Measurements from ENCODE around the gene ALDOC. TPM values are rescaled to one million over a fixed set of nuclear protein-coding genes. Genes with fewer than 3 reads are reported as not detected.

Gene ALDOC
- total and polyA plus RNA-seq, 2 experiments from 2014 or later = 33.5 to 157 TPM

DNA sequence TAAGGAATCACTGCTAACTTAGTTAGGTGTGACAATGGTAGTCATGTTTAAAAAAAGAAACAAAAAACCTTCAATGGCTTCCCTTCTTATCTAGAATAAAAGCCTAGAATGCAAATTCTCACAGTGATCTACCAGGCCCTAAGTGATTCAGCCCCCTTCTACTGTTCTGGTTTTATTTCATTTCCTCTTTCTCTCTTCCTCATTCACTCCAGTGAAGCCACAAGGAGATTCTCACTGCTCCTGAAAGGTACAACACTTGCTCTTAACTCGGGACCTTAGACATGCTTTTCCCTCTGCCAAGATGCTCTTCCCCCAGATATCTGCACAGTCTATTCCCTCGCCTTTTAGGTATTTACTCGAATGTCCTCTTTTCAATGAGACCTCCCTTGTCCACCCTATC is 9.1 kb downstream of the ALDOC start:
- peaks cover 4% of the 10 kb centered on the region; the same call in 1 of the 2 replicates for H3K27me3 ChIP-seq (ENCODE audit: insufficient read depth)
- Mint-ChIP-seq H3K4me1 (peaks cover 20% of the 10 kb centered on the region), H3K27me3 (ENCODE audit: insufficient read depth, low read depth, poor library complexity) (peaks cover 10% of the 10 kb centered on the region), H3K4me3 (no peak overlapping the region), H3K27ac (no peak overlapping the region), H3K9me3 (no peaks in the 10 kb centered on the region), H3K36me3 (ENCODE audit: low read depth) (peaks cover 18% of the 10 kb centered on the region; the same call in 2 of the 3 replicates)
- no peak overlapping the region for H3K4me2 ChIP-seq
- peaks cover 45% of the 10 kb centered on the region for H3K79me2 ChIP-seq (replicated peaks; ENCODE audit: insufficient read depth)
- ATAC-seq = no peak
- H3K27ac ChIP-seq (ENCODE audit: low read depth) = no peak overlapping the region
- DNase-seq (ENCODE audit: low spot score) = no peak
- no peaks in the 10 kb centered on the region; the same call in 1 of the 2 replicates for H3K36me3 ChIP-seq (ENCODE audit: insufficient read depth)
- peaks cover 18% of the 10 kb centered on the region for H3K4me1 ChIP-seq (ENCODE audit: insufficient read depth)
- peaks cover 9% of the 10 kb centered on the region for H4K20me1 ChIP-seq (replicated peaks; ENCODE audit: insufficient read depth)
- H2AFZ ChIP-seq = no peak overlapping the region
- no peak for TF ChIP-seq EZH2phosphoT487 (IDR thresholded peaks at IDR 0.05; ENCODE audit: unreplicated experiment)
- TF ChIP-seq EZH2 (IDR thresholded peaks at IDR 0.05; ENCODE audit: low read depth, unreplicated experiment) = no peak
- no peak for TF ChIP-seq POLR2AphosphoS5 (IDR thresholded peaks at IDR 0.05; ENCODE audit: low read depth)
- TF ChIP-seq ETS1 (IDR thresholded peaks at IDR 0.05) = no peak
- TF ChIP-seq NANOG (IDR thresholded peaks at IDR 0.05; ENCODE audit: borderline replicate concordance) = no peak
- no peak for TF ChIP-seq ZNF331 (CRISPR knock-in tag; IDR thresholded peaks at IDR 0.05; ENCODE audit: low read depth)
- peaks cover 4% of the 10 kb centered on the region; the same call in 1 of the 2 replicates for H3F3A ChIP-seq (replicated peaks; ENCODE audit: low read depth)
- H3K9me2 ChIP-seq (ENCODE audit: insufficient read depth) = no peaks in the 10 kb centered on the region
- no peak overlapping the region for H3K4me3 ChIP-seq

GRCh38 chr17:28563475-28563874 is 13.2 kb downstream of the ALDOC start:
- peaks cover 5% of the 10 kb centered on the region for H3K36me3 ChIP-seq (ENCODE audit: insufficient read depth)
- H3K27ac Mint-ChIP-seq = no peak overlapping the region
- ATAC-seq (no peak), DNase-seq (ENCODE audit: low spot score) (no peak)
- H3K9me3 Mint-ChIP-seq = no peaks in the 10 kb centered on the region
- peaks cover 39% of the 10 kb centered on the region for H3K36me3 Mint-ChIP-seq (ENCODE audit: low read depth)
- no peaks in the 10 kb centered on the region for H3K9me2 ChIP-seq (ENCODE audit: insufficient read depth)
- H3K27me3 Mint-ChIP-seq (ENCODE audit: insufficient read depth, low read depth, poor library complexity) = no peaks in the 10 kb centered on the region
- H3K27ac ChIP-seq (ENCODE audit: low read depth) = no peak overlapping the region
- no peaks in the 10 kb centered on the region for H3F3A ChIP-seq (replicated peaks; ENCODE audit: low read depth)
- no peak overlapping the region for H3K4me2 ChIP-seq
- no peaks in the 10 kb centered on the region for H3K4me1 Mint-ChIP-seq
- H3K79me2 ChIP-seq (replicated peaks; ENCODE audit: insufficient read depth) = peaks cover 20% of the 10 kb centered on the region
- no peak overlapping the region for H3K4me3 ChIP-seq
- H4K20me1 ChIP-seq (replicated peaks; ENCODE audit: insufficient read depth) = peaks cover 6% of the 10 kb centered on the region; the same call in 1 of the 2 replicates
- H3K27me3 ChIP-seq (ENCODE audit: insufficient read depth) = no peaks in the 10 kb centered on the region
- H3K4me1 ChIP-seq (ENCODE audit: insufficient read depth) = no peaks in the 10 kb centered on the region
- no peak overlapping the region for H2AFZ ChIP-seq
- H3K4me3 Mint-ChIP-seq = no peak overlapping the region
- TF ChIP-seq, protein P1, sequence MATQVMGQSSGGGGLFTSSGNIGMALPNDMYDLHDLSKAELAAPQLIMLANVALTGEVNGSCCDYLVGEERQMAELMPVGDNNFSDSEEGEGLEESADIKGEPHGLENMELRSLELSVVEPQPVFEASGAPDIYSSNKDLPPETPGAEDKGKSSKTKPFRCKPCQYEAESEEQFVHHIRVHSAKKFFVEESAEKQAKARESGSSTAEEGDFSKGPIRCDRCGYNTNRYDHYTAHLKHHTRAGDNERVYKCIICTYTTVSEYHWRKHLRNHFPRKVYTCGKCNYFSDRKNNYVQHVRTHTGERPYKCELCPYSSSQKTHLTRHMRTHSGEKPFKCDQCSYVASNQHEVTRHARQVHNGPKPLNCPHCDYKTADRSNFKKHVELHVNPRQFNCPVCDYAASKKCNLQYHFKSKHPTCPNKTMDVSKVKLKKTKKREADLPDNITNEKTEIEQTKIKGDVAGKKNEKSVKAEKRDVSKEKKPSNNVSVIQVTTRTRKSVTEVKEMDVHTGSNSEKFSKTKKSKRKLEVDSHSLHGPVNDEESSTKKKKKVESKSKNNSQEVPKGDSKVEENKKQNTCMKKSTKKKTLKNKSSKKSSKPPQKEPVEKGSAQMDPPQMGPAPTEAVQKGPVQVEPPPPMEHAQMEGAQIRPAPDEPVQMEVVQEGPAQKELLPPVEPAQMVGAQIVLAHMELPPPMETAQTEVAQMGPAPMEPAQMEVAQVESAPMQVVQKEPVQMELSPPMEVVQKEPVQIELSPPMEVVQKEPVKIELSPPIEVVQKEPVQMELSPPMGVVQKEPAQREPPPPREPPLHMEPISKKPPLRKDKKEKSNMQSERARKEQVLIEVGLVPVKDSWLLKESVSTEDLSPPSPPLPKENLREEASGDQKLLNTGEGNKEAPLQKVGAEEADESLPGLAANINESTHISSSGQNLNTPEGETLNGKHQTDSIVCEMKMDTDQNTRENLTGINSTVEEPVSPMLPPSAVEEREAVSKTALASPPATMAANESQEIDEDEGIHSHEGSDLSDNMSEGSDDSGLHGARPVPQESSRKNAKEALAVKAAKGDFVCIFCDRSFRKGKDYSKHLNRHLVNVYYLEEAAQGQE (IDR thresholded peaks at IDR 0.05; ENCODE audit: unreplicated experiment) = no peak
- TF ChIP-seq CTCF (conservative IDR thresholded peaks at IDR 0.05; ENCODE audit: low read depth in 2 of 2) (no peak), ZNF462 (CRISPR knock-in tag; IDR thresholded peaks at IDR 0.05) (no peak), EZH2 (IDR thresholded peaks at IDR 0.05; ENCODE audit: low read depth, unreplicated experiment) (no peak)
